IgD-negative memory B cell (primary cell): ENCODE measurements around the gene PADI6. TPM values are rescaled to one million over a fixed set of nuclear protein-coding genes. Genes with fewer than 3 reads are reported as not detected.

Experiments
- H3K27ac Mint-ChIP-seq, 3 donors: one replicate each; pipeline ENCODE4 v1.8.0; 2020 to 2022; ENCODE audit warnings: mild to moderate bottlenecking in 3 of 3, mixed read lengths in 3 of 3, moderate library complexity in 1 of 3
- H3K27me3 Mint-ChIP-seq: one replicate; pipeline ENCODE4 v1.8.0; 2021; ENCODE audit warnings: mixed read lengths
- H3K36me3 Mint-ChIP-seq: one replicate; pipeline ENCODE4 v1.8.0; 2020; ENCODE audit warnings: mild to moderate bottlenecking, mixed read lengths
- H3K4me1 Mint-ChIP-seq, 3 donors: one replicate each; pipeline ENCODE4 v1.8.0; 2020 to 2022; ENCODE audit warnings: mixed read lengths in 3 of 3, mild to moderate bottlenecking in 1 of 3
- H3K4me3 Mint-ChIP-seq, 4 donors: one replicate each; pipeline ENCODE4 v1.8.0; 2020 to 2022; ENCODE audit warnings: mild to moderate bottlenecking in 4 of 4, mixed read lengths in 4 of 4, moderate library complexity in 3 of 4
- H3K9me3 Mint-ChIP-seq, 3 donors: one replicate each; pipeline ENCODE4 v1.8.0; 2020 to 2021; ENCODE audit warnings: mixed read lengths in 3 of 3, mild to moderate bottlenecking in 1 of 3
- polyA plus RNA-seq: library from polyadenylated mRNA; unstranded; fragments of 300-500 nt; fragmentation: Illumina TruSeq; gene quantifications from one replicate; pipeline ENCODE4 v1.2.3, GENCODE V29; 2021

Gene PADI6
- polyA plus RNA-seq, 1 donor from 2014 or later, result not detected

- Mint-ChIP-seq H3K36me3 (peaks cover 2% of the 10 kb centered on the region), H3K27ac (peak overlapping the region in 1 of 3 donors; percentile 76), H3K4me3 (no peak overlapping the region), H3K4me1 (peaks cover 16 to 30% (median 26%) of the 10 kb centered on the region in 3 donors), H3K9me3 (no peaks in the 10 kb centered on the region), H3K27me3 (no peaks in the 10 kb centered on the region)
These were observed 56.0 kb downstream of the PADI6 start for GRCh38 chr1:17427696-17428660.

GRCh38 chr1:17429183-17429582 is 57.2 kb downstream of the PADI6 start:
- H3K27me3 Mint-ChIP-seq, result no peaks in the 10 kb centered on the region
- peak overlapping the region in 2 of 3 donors; percentile 59 to 76 for H3K27ac Mint-ChIP-seq
- peaks cover 18 to 40% (median 35%) of the 10 kb centered on the region in 3 donors for H3K4me1 Mint-ChIP-seq
- peak overlapping the region in 3 of 4 donors; percentile 32 to 45 (median 44) for H3K4me3 Mint-ChIP-seq
- peaks cover 2% of the 10 kb centered on the region for H3K36me3 Mint-ChIP-seq
- no peaks in the 10 kb centered on the region for H3K9me3 Mint-ChIP-seq

GRCh38 chr1:17432412-17432811 is 60.4 kb downstream of the PADI6 start:
- H3K4me3 Mint-ChIP-seq, result peak overlapping the region in 3 of 4 donors; percentile 67 to 88 (median 69)

GRCh38 chr1:17433261-17433660 is 61.3 kb downstream of the PADI6 start:
- Mint-ChIP-seq H3K9me3 (no peaks in the 10 kb centered on the region), H3K4me3 (peak overlapping the region in 2 of 4 donors; percentile 12 to 69), H3K27ac (peak overlapping the region in 1 of 3 donors; percentile 97), H3K4me1 (peaks cover 40 to 62% (median 54%) of the 10 kb centered on the region in 3 donors), H3K36me3 (no peaks in the 10 kb centered on the region), H3K27me3 (no peaks in the 10 kb centered on the region)

More at GRCh38 chr1:17432412-17432811, 60.4 kb downstream of the PADI6 start:
- Mint-ChIP-seq H3K36me3 (no peaks in the 10 kb centered on the region), H3K27ac (peak overlapping the region in 2 of 3 donors; percentile 92 to 96), H3K9me3 (no peaks in the 10 kb centered on the region), H3K27me3 (no peaks in the 10 kb centered on the region), H3K4me1 (peaks cover 40 to 62% (median 54%) of the 10 kb centered on the region in 3 donors)

- no peaks in the 10 kb centered on the region for H3K27me3 Mint-ChIP-seq
- no peaks in the 10 kb centered on the region for H3K9me3 Mint-ChIP-seq
- no peaks in the 10 kb centered on the region for H3K36me3 Mint-ChIP-seq
- peaks cover 40 to 58% (median 54%) of the 10 kb centered on the region in 3 donors for H3K4me1 Mint-ChIP-seq
- peak overlapping the region in 3 of 4 donors; percentile 43 to 70 (median 69) for H3K4me3 Mint-ChIP-seq
- peak overlapping the region; percentile 23 to 97 (median 81) for H3K27ac Mint-ChIP-seq
These were observed 62.0 kb downstream of the PADI6 start for GRCh38 chr1:17434016-17434415.

GRCh38 chr1:17434601-17435000 is 62.6 kb downstream of the PADI6 start:
- H3K4me3 Mint-ChIP-seq, result peak overlapping the region in 2 of 4 donors; percentile 69 to 86
- H3K9me3 Mint-ChIP-seq, result no peaks in the 10 kb centered on the region
- H3K36me3 Mint-ChIP-seq, result no peaks in the 10 kb centered on the region
- peak overlapping the region in 2 of 3 donors; percentile 10 to 97 for H3K27ac Mint-ChIP-seq
- H3K4me1 Mint-ChIP-seq, result peaks cover 39 to 60% (median 54%) of the 10 kb centered on the region in 3 donors
- H3K27me3 Mint-ChIP-seq, result no peaks in the 10 kb centered on the region

GRCh38 chr1:17436380-17437174 is 64.6 kb downstream of the PADI6 start:
- Mint-ChIP-seq H3K27me3 (no peaks in the 10 kb centered on the region), H3K4me1 (peaks cover 39 to 59% (median 52%) of the 10 kb centered on the region in 3 donors), H3K27ac (peak overlapping the region; percentile 86 to 97 (median 95)), H3K9me3 (no peaks in the 10 kb centered on the region), H3K36me3 (no peaks in the 10 kb centered on the region), H3K4me3 (peak overlapping the region; percentile 69 to 89 (median 82))

- no peaks in the 10 kb centered on the region for H3K36me3 Mint-ChIP-seq
- H3K27me3 Mint-ChIP-seq, result no peaks in the 10 kb centered on the region
These were observed 65.2 kb downstream of the PADI6 start for GRCh38 chr1:17437260-17437579.

GRCh38 chr1:17437580-17438317 is 65.8 kb downstream of the PADI6 start:
- H3K36me3 Mint-ChIP-seq, result no peaks in the 10 kb centered on the region
- peaks cover 31 to 47% (median 41%) of the 10 kb centered on the region in 3 donors for H3K4me1 Mint-ChIP-seq
- peak overlapping the region; percentile 86 to 97 (median 95) for H3K27ac Mint-ChIP-seq
- H3K9me3 Mint-ChIP-seq, result no peaks in the 10 kb centered on the region
- H3K27me3 Mint-ChIP-seq, result no peaks in the 10 kb centered on the region
- peak overlapping the region; percentile 69 to 89 (median 82) for H3K4me3 Mint-ChIP-seq

More at GRCh38 chr1:17437260-17437579, 65.2 kb downstream of the PADI6 start:
- no peaks in the 10 kb centered on the region for H3K9me3 Mint-ChIP-seq
- peak overlapping the region; percentile 86 to 97 (median 95) for H3K27ac Mint-ChIP-seq
- peaks cover 35 to 52% (median 46%) of the 10 kb centered on the region in 3 donors for H3K4me1 Mint-ChIP-seq
- peak overlapping the region; percentile 69 to 89 (median 82) for H3K4me3 Mint-ChIP-seq

- peaks cover 31 to 41% (median 35%) of the 10 kb centered on the region in 3 donors for H3K4me1 Mint-ChIP-seq
- H3K27me3 Mint-ChIP-seq, result peaks cover 1% of the 10 kb centered on the region
- H3K27ac Mint-ChIP-seq, result peak overlapping the region; percentile 99 to 100 (median 99)
- H3K4me3 Mint-ChIP-seq, result peak overlapping the region; percentile 97 to 100 (median 100)
- H3K36me3 Mint-ChIP-seq, result no peaks in the 10 kb centered on the region
- H3K9me3 Mint-ChIP-seq, result no peaks in the 10 kb centered on the region
These were observed 66.6 kb downstream of the PADI6 start for GRCh38 chr1:17438318-17439249.

- H3K4me1 Mint-ChIP-seq, result peaks cover 26 to 33% (median 26%) of the 10 kb centered on the region in 3 donors
- no peaks in the 10 kb centered on the region for H3K36me3 Mint-ChIP-seq
- H3K27ac Mint-ChIP-seq, result peak within 1 kb of the TSS; percentile 99 to 100 (median 99)
- peaks cover 1% of the 10 kb centered on the region for H3K27me3 Mint-ChIP-seq
- no peaks in the 10 kb centered on the region for H3K9me3 Mint-ChIP-seq
- H3K4me3 Mint-ChIP-seq, result peak within 1 kb of the TSS; percentile 97 to 100 (median 100)
These were observed 67.5 kb downstream of the PADI6 start, which contains the start of gene RCC2 for GRCh38 chr1:17439250-17440073. RCC2 (minus strand) TSS chr1:17439677; CDS start chr1:17438514, 1,163 bp downstream.

- Mint-ChIP-seq H3K4me1 (peaks cover 18 to 26% (median 19%) of the 10 kb centered on the region in 3 donors), H3K27ac (peak overlapping the region; percentile 40 to 100 (median 99))
These were observed 68.3 kb downstream of the PADI6 start for GRCh38 chr1:17440074-17440826.

More at GRCh38 chr1:17440074-17440826, 68.3 kb downstream of the PADI6 start:
- Mint-ChIP-seq H3K27me3 (peaks cover 1% of the 10 kb centered on the region), H3K9me3 (no peaks in the 10 kb centered on the region), H3K36me3 (no peaks in the 10 kb centered on the region), H3K4me3 (peak overlapping the region; percentile 81 to 100 (median 96))
